OCI-LY7 (cell line): Measurements from ENCODE around the gene GRID1. TPM values are rescaled to one million over a fixed set of nuclear protein-coding genes. Genes with fewer than 3 reads are reported as not detected.

Experiments used
- BruUV-seq: library from RNA; stranded (reverse); fragments of 400-500 nt; replicated peaks from 2 replicates; lab custom pipeline; 2021; lab: Mats Ljungman, UMichigan
- CTCF ChIA-PET: fragments of 300-600 bp; sonication (Branson Sonifier 250); formaldehyde crosslinking; loops from one replicate; lab custom pipeline; 2022; ENCODE audit warnings: antibody characterized with exemption; ENCODE audit not compliant: unreplicated experiment; lab: Charles Lee
- POLR2A ChIA-PET: fragments of 300-600 bp; sonication (Branson Sonifier 250); formaldehyde crosslinking; loops from one replicate; lab custom pipeline; 2022; ENCODE audit warnings: antibody characterized with exemption; lab: Charles Lee
- DNase-seq: peaks from one replicate; pipeline ENCODE4 v3.0.0-alpha.2; 2015; ENCODE audit warnings: low spot score
- H2AFZ ChIP-seq: fragments of 200-600 bp; sonication (generic), shearing (Covaris generic); 2 replicates; pipeline ENCODE4 v1.6.1; 2014; ENCODE audit warnings: mild to moderate bottlenecking, antibody characterized with exemption, low read length, moderate library complexity
- H3K27ac ChIP-seq: fragments of 200-600 bp; sonication (generic); 2 replicates; pipeline ENCODE4 v1.5.1; 2014; ENCODE audit warnings: mixed run types, low read depth, mild to moderate bottlenecking, moderate library complexity, low read length, inconsistent platforms; ENCODE audit not compliant: poor library complexity, severe bottlenecking
- H3K36me3 ChIP-seq: fragments of 200-600 bp; sonication (generic); 2 replicates; pipeline ENCODE4 v1.6.1; 2014; ENCODE audit warnings: mild to moderate bottlenecking, antibody characterized with exemption, low read length, moderate library complexity, mixed read lengths; ENCODE audit not compliant: insufficient read depth
- H3K4me1 ChIP-seq: fragments of 200-600 bp; sonication (generic); 2 replicates; pipeline ENCODE4 v1.5.1; 2014; ENCODE audit warnings: mild to moderate bottlenecking, low read length; ENCODE audit not compliant: insufficient read depth, poor library complexity, severe bottlenecking
- H3K4me2 ChIP-seq: fragments of 200-600 bp; sonication (generic); 2 replicates; pipeline ENCODE4 v1.6.1; 2014; ENCODE audit warnings: mild to moderate bottlenecking, low read length
- H3K4me3 ChIP-seq: fragments of 200-600 bp; sonication (generic); 2 replicates; pipeline ENCODE4 v1.5.1; 2014; ENCODE audit warnings: mild to moderate bottlenecking, low read depth, low read length; ENCODE audit not compliant: poor library complexity, severe bottlenecking
- H3K79me2 ChIP-seq: fragments of 200-600 bp; sonication (generic); 2 replicates; pipeline ENCODE4 v1.6.1; 2016; ENCODE audit warnings: low read depth, mild to moderate bottlenecking, low read length, moderate library complexity, mixed read lengths; ENCODE audit not compliant: insufficient read depth
- H3K9me2 ChIP-seq: fragments of 200-600 bp; sonication (generic); 2 replicates; pipeline ENCODE4 v1.6.1; 2016; ENCODE audit warnings: mild to moderate bottlenecking, low read length, mixed read lengths; ENCODE audit not compliant: insufficient read depth
- H3K9me3 ChIP-seq: fragments of 200-600 bp; sonication (generic); 2 replicates; pipeline ENCODE4 v1.6.1; 2014; ENCODE audit warnings: mild to moderate bottlenecking, mixed run types, low read length, mixed read lengths
- H4K20me1 ChIP-seq: fragments of 200-600 bp; sonication (generic); 2 replicates; pipeline ENCODE4 v1.6.1; 2014; ENCODE audit warnings: mild to moderate bottlenecking, antibody characterized with exemption, low read length, moderate library complexity, mixed read lengths; ENCODE audit not compliant: insufficient read depth
- EZH2phosphoT487 ChIP-seq: fragments of 200-600 bp; sonication (generic); IDR thresholded peaks from 2 replicates; pipeline ENCODE4 v1.6.1; 2018; ENCODE audit warnings: low read depth, borderline replicate concordance, mild to moderate bottlenecking, mixed run types, antibody characterized with exemption, low read length, moderate library complexity, mixed read lengths
- intact Hi-C: fragments of 100-400 bp; cut with micrococcal nuclease; formaldehyde crosslinking; loops from one replicate; pipeline ENCODE4 v1.10.0; 2022; ENCODE audit not compliant: unreplicated experiment
- total RNA-seq, 2 experiments: library from RNA; depleted of rRNA in 1 of 2; stranded (reverse); fragments of >200 nt in 1 of 2; shearing (Covaris generic) in 1 of 2; gene quantifications; 2 replicates each; pipeline ENCODE4 v1.2.3, GENCODE V29; 2014 to 2022
- TF ChIP-seq, protein P1 (sequence below): fragments of 200-600 bp; sonication (generic); conservative IDR thresholded peaks from 2 replicates; pipeline ENCODE4 v1.5.1; 2014; ENCODE audit warnings: mild to moderate bottlenecking, antibody characterized with exemption, low read length, moderate library complexity, mixed read lengths

The GRID1 gene
- total RNA-seq, 2 experiments from 2014 or later, result 1.6 to 3.7 TPM

DNA sequence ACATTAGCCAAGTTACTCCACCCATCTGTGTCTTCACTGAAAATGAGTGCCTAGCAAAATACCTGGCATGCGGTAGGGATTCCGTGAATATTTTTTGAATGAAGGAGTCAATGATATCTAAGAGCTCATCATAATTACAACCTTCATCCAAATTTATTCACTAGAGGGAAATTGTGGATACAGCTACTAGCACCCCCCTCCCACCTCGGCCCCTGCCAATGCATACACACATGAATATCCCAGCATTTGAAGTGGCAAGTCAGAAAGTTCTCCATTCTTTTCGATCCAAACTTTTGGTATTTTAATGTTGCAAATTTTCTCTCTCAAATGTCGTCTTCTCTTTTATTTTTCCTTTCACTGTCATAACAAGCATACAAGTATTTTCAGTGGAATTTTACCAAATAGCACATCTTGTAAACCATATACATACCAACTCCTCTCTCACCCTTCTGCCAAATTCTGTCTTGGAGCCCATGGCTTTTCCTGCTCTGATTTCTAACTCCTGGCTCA is 164.3 kb downstream of the GRID1 start:
- H3K4me1 ChIP-seq, result no peaks in the 10 kb centered on the region
- H3K27ac ChIP-seq, result no peak overlapping the region
- DNase-seq, result no peak
- no peak overlapping the region for H3K4me3 ChIP-seq
- no peaks in the 10 kb centered on the region for H3K9me2 ChIP-seq
- TF ChIP-seq, protein P1, sequence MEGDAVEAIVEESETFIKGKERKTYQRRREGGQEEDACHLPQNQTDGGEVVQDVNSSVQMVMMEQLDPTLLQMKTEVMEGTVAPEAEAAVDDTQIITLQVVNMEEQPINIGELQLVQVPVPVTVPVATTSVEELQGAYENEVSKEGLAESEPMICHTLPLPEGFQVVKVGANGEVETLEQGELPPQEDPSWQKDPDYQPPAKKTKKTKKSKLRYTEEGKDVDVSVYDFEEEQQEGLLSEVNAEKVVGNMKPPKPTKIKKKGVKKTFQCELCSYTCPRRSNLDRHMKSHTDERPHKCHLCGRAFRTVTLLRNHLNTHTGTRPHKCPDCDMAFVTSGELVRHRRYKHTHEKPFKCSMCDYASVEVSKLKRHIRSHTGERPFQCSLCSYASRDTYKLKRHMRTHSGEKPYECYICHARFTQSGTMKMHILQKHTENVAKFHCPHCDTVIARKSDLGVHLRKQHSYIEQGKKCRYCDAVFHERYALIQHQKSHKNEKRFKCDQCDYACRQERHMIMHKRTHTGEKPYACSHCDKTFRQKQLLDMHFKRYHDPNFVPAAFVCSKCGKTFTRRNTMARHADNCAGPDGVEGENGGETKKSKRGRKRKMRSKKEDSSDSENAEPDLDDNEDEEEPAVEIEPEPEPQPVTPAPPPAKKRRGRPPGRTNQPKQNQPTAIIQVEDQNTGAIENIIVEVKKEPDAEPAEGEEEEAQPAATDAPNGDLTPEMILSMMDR, result no peak
- no peak for TF ChIP-seq EZH2phosphoT487
- H3K36me3 ChIP-seq, result no peaks in the 10 kb centered on the region
- H3K9me3 ChIP-seq, result no peaks in the 10 kb centered on the region
- H4K20me1 ChIP-seq, result no peaks in the 10 kb centered on the region
- H3K79me2 ChIP-seq, result no peaks in the 10 kb centered on the region
- intact Hi-C loops, result no loop called here
- CTCF ChIA-PET, result no interaction called here
- BruUV-seq, result no TSS peak
- no peak overlapping the region for H2AFZ ChIP-seq
- POLR2A ChIA-PET, result no interaction called here
- H3K4me2 ChIP-seq, result no peak overlapping the region

GRCh38 chr10:86200867-86201266 is 165.7 kb downstream of the GRID1 start:
- Histone ChIP-seq H3K27ac (no peak overlapping the region), H3K79me2 (no peaks in the 10 kb centered on the region), H2AFZ (no peak overlapping the region), H4K20me1 (no peaks in the 10 kb centered on the region), H3K36me3 (no peaks in the 10 kb centered on the region), H3K4me3 (no peak overlapping the region), H3K4me1 (no peaks in the 10 kb centered on the region), H3K4me2 (no peak overlapping the region), H3K9me2 (no peaks in the 10 kb centered on the region), H3K9me3 (no peaks in the 10 kb centered on the region)
- CTCF ChIA-PET, result no interaction called here
- BruUV-seq, result no TSS peak
- no peak for DNase-seq
- intact Hi-C loops, result no loop called here
- TF ChIP-seq EZH2phosphoT487, result no peak
- TF ChIP-seq, protein P1, result no peak
- POLR2A ChIA-PET, result interaction anchor here (1.1 kb wide), 1 partner anchor 30 kb away, joined by 3 read pairs; no protein-coding TSS in a partner anchor

GRCh38 chr10:86200269-86200668 is 166.3 kb downstream of the GRID1 start:
- TF ChIP-seq, protein P1, result no peak
- TF ChIP-seq EZH2phosphoT487, result no peak
- H3K9me2 ChIP-seq, result no peaks in the 10 kb centered on the region
- H2AFZ ChIP-seq, result no peak overlapping the region
- ChIA-PET CTCF (no interaction called here), POLR2A (interaction anchor here (1.1 kb wide), 1 partner anchor 29 kb away, joined by 3 read pairs; no protein-coding TSS in a partner anchor)
- no peaks in the 10 kb centered on the region for H3K9me3 ChIP-seq
- no peak for DNase-seq
- H3K36me3 ChIP-seq, result no peaks in the 10 kb centered on the region
- H3K27ac ChIP-seq, result no peak overlapping the region
- intact Hi-C loops, result no loop called here
- no peak overlapping the region for H3K4me3 ChIP-seq
- no peaks in the 10 kb centered on the region for H3K4me1 ChIP-seq
- H4K20me1 ChIP-seq, result no peaks in the 10 kb centered on the region
- H3K4me2 ChIP-seq, result no peak overlapping the region
- H3K79me2 ChIP-seq, result no peaks in the 10 kb centered on the region
- BruUV-seq, result no TSS peak
